Measurements from ENCODE around the gene TCN1. TPM values are rescaled to one million over a fixed set of nuclear protein-coding genes. Genes with fewer than 3 reads are reported as not detected.
"Not testable (repeated sequence)": the region's sequence is repeated elsewhere in the genome, so short reads cannot be mapped to it uniquely, and the experiment has no call there.

Gene TCN1
- polyA plus RNA-seq, 3 donors, result not detected

DNA sequence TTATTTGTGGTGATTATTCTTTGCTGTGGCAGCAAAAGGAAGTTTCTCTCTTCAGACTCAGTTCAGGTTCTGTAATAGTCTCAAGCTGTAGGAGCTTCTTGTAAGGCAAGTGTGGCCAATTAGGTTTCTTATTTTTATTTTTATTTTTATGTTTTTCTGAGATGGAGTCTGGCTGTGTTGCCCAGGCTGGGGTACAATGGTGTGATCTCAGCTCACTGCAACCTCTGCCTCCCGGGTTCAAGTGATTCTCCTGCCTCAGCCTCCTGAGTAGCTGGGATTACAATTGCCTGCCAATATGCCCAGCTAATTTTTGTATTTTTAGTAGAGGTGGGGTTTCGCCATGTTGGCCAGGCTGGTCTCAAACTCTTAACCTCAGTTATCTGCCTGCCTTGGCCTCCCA is 16.7 kb downstream of the TCN1 start:
- H3K4me1 ChIP-seq (ENCODE audit: control insufficient read depth in 1 of 2, insufficient read depth in 2 of 2, low read length in 2 of 2); H3K4me3 Mint-ChIP-seq; H3K27me3 ChIP-seq (ENCODE audit: control insufficient read depth in 2 of 2, insufficient read depth in 2 of 2, low read length in 2 of 2); H2AFZ ChIP-seq (ENCODE audit: insufficient read depth, low read depth, low read length, poor library complexity, severe bottlenecking); intact Hi-C loops (cut with micrococcal nuclease); H3K4me3 ChIP-seq (replicated peaks in 1 of 3; ENCODE audit: low read depth in 2 of 3, low read length in 3 of 3); H3K36me3 ChIP-seq (replicated peaks in 1 of 2; ENCODE audit: control insufficient read depth in 1 of 2, insufficient read depth in 2 of 2, low read length in 2 of 2); H3K9me3 ChIP-seq (replicated peaks in 1 of 2; ENCODE audit: control insufficient read depth in 1 of 2, insufficient read depth in 1 of 2, low read length in 2 of 2); H3K27ac ChIP-seq (ENCODE audit: low read depth in 1 of 2, low read length in 2 of 2); H3K27me3 Mint-ChIP-seq (ENCODE audit: low read depth in 3 of 3); H3K9ac ChIP-seq (ENCODE audit: insufficient read depth, low read length, poor library complexity, severe bottlenecking); DNase-seq; H3K27ac Mint-ChIP-seq; H4K20me1 ChIP-seq (ENCODE audit: insufficient read depth, low read length); H3K36me3 Mint-ChIP-seq; H3K79me2 ChIP-seq (ENCODE audit: insufficient read depth, low read length); H3K4me2 ChIP-seq (replicated peaks; ENCODE audit: extremely low read depth, low read length, poor library complexity, severe bottlenecking); H3K9me3 Mint-ChIP-seq: not testable (repeated sequence)
- WGBS (ENCODE audit: insufficient coverage), result no CpG with 5 or more reads among the region's 2 CpGs
- H3K4me1 Mint-ChIP-seq, result peaks cover 10% of the 10 kb centered on the region

DNA sequence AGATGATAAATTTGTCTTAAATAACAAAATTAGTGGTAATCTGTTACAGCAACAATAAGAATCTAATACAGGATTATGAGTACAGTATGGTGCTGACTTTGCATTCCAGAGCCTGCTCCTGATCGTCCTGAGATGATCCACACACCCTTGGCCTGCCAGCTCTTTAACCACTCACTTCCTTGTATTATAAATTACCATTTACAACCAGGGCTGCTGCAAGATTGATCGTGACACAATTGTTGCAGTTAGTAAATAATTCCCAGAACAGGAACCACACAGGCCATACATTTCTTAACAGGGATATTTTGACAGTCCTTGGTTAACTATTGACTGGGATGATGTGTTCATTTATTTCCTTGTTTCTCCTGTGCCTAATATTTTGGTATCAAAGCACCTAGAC is 17.2 kb downstream of the TCN1 start:
- Mint-ChIP-seq H3K4me3 (no peak overlapping the region), H3K27ac (no peak overlapping the region), H3K4me1 (peaks cover 10% of the 10 kb centered on the region), H3K36me3 (no peaks in the 10 kb centered on the region), H3K9me3 (peaks cover 0 to 3% (median 0%) of the 10 kb centered on the region in 7 donors), H3K27me3 (ENCODE audit: low read depth in 3 of 3) (peaks cover 0 to 1% (median 0%) of the 10 kb centered on the region in 3 donors)
- Histone ChIP-seq H3K9ac (ENCODE audit: insufficient read depth, low read length, poor library complexity, severe bottlenecking) (no peak overlapping the region), H3K4me3 (replicated peaks in 1 of 3; ENCODE audit: low read depth in 2 of 3, low read length in 3 of 3) (no peak overlapping the region), H4K20me1 (ENCODE audit: insufficient read depth, low read length) (no peaks in the 10 kb centered on the region), H3K27ac (ENCODE audit: low read depth in 1 of 2, low read length in 2 of 2) (no peak overlapping the region), H2AFZ (ENCODE audit: insufficient read depth, low read depth, low read length, poor library complexity, severe bottlenecking) (no peak overlapping the region), H3K4me1 (ENCODE audit: control insufficient read depth in 1 of 2, insufficient read depth in 2 of 2, low read length in 2 of 2) (no peaks in the 10 kb centered on the region), H3K27me3 (ENCODE audit: control insufficient read depth in 2 of 2, insufficient read depth in 2 of 2, low read length in 2 of 2) (no peaks in the 10 kb centered on the region), H3K36me3 (replicated peaks in 1 of 2; ENCODE audit: control insufficient read depth in 1 of 2, insufficient read depth in 2 of 2, low read length in 2 of 2) (no peaks in the 10 kb centered on the region), H3K79me2 (ENCODE audit: insufficient read depth, low read length) (no peaks in the 10 kb centered on the region), H3K9me3 (replicated peaks in 1 of 2; ENCODE audit: control insufficient read depth in 1 of 2, insufficient read depth in 1 of 2, low read length in 2 of 2) (no peaks in the 10 kb centered on the region), H3K4me2 (replicated peaks; ENCODE audit: extremely low read depth, low read length, poor library complexity, severe bottlenecking) (no peak overlapping the region)
- no peak for DNase-seq
- TF ChIP-seq CTCF (IDR thresholded peaks at IDR 0.05), result no peak
- intact Hi-C loops (cut with micrococcal nuclease), result no loop called here
- 0% methylated on average over 1 of the region's 2 CpGs for WGBS (ENCODE audit: insufficient coverage)

DNA sequence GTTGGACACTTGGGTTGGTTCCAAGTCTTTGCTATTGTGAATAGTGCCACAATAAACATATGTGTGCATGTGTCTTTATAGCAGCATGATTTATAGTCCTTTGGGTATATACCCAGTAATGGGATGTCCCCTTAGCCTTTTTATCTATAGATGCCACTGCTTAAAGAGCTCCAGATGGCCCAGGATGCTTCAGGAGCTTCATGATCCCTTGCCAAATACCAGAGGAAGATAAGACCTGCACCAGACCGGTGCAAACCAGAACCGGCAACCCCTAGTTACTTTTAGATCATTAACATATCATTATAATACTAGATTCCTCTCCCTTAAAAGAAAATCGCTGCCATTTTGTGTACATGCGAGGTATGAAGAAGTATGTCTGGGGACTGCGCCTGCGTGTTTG is 17.8 kb downstream of the TCN1 start:
- H3K36me3 ChIP-seq (replicated peaks in 1 of 2; ENCODE audit: control insufficient read depth in 1 of 2, insufficient read depth in 2 of 2, low read length in 2 of 2); H3K27ac ChIP-seq (ENCODE audit: low read depth in 1 of 2, low read length in 2 of 2); H3K4me2 ChIP-seq (replicated peaks; ENCODE audit: extremely low read depth, low read length, poor library complexity, severe bottlenecking); H3K27me3 ChIP-seq (ENCODE audit: control insufficient read depth in 2 of 2, insufficient read depth in 2 of 2, low read length in 2 of 2); H3K4me3 Mint-ChIP-seq; H3K9me3 ChIP-seq (replicated peaks in 1 of 2; ENCODE audit: control insufficient read depth in 1 of 2, insufficient read depth in 1 of 2, low read length in 2 of 2); intact Hi-C loops (cut with micrococcal nuclease); H4K20me1 ChIP-seq (ENCODE audit: insufficient read depth, low read length); DNase-seq; H3K9me3 Mint-ChIP-seq; H3K79me2 ChIP-seq (ENCODE audit: insufficient read depth, low read length); H2AFZ ChIP-seq (ENCODE audit: insufficient read depth, low read depth, low read length, poor library complexity, severe bottlenecking); H3K4me3 ChIP-seq (replicated peaks in 1 of 3; ENCODE audit: low read depth in 2 of 3, low read length in 3 of 3); H3K27me3 Mint-ChIP-seq (ENCODE audit: low read depth in 3 of 3); H3K4me1 ChIP-seq (ENCODE audit: control insufficient read depth in 1 of 2, insufficient read depth in 2 of 2, low read length in 2 of 2); H3K9ac ChIP-seq (ENCODE audit: insufficient read depth, low read length, poor library complexity, severe bottlenecking); H3K27ac Mint-ChIP-seq; H3K36me3 Mint-ChIP-seq: not testable (repeated sequence)
- WGBS (ENCODE audit: insufficient coverage), result 100% methylated on average over 1 of the region's 6 CpGs
- H3K4me1 Mint-ChIP-seq, result peaks cover 10% of the 10 kb centered on the region

Measured in CD14-positive monocyte (primary cell).